IMR-90 (cell line): ENCODE results near the gene GPC6. TPM values are rescaled to one million over a fixed set of nuclear protein-coding genes. Genes with fewer than 3 reads are reported as not detected.
A peak's percentile ranks its signal among the peaks of the same experiment; 100 is the strongest.

ENCODE experiments used
- ATAC-seq: fragments of 200-7000 bp; cut with Tn5 transposase; 2 replicates; pipeline ENCODE4 v1.9.1; 2020; ENCODE audit warnings: low read depth, mild to moderate bottlenecking, moderate library complexity
- BruUV-seq: library from RNA; stranded (reverse); fragments of 400-500 nt; replicated peaks from 2 replicates; lab custom pipeline; 2021; lab: Mats Ljungman, UMichigan
- CTCF ChIA-PET: fragments of 300-600 bp; formaldehyde crosslinking; extraction: SDS; loops from one replicate; lab custom pipeline; 2021; ENCODE audit warnings: antibody characterized with exemption; lab: Yijun Ruan, JAX
- POLR2A ChIA-PET: fragments of 300-600 bp; sonication (Branson Sonifier 250); formaldehyde crosslinking; loops from one replicate; lab custom pipeline; 2022; ENCODE audit warnings: antibody characterized with exemption; ENCODE audit not compliant: unreplicated experiment; lab: Charles Lee
- DNase-seq: peaks from one replicate; pipeline ENCODE4 v3.0.0; 2013
- H2AFZ ChIP-seq: replicated peaks from 2 replicates; pipeline ENCODE3; 2013; ENCODE audit warnings: low read length, mild to moderate bottlenecking; ENCODE audit not compliant: poor library complexity
- H2AK5ac ChIP-seq: 2 replicates; pipeline ENCODE4 v1.6.1; 2013; ENCODE audit warnings: low read depth, low read length, inconsistent platforms
- H2AK9ac ChIP-seq: replicated peaks from 2 replicates; pipeline ENCODE3; 2013; ENCODE audit warnings: mild to moderate bottlenecking, low read depth, low read length, moderate library complexity; ENCODE audit not compliant: poor library complexity
- H2BK120ac ChIP-seq: 2 replicates; pipeline ENCODE4 v1.6.1; 2013; ENCODE audit warnings: low read depth, low read length, inconsistent platforms
- H2BK15ac ChIP-seq: 3 replicates; pipeline ENCODE4 v1.6.1; 2013; ENCODE audit warnings: low read depth, low read length, inconsistent platforms
- H2BK20ac ChIP-seq: 2 replicates; pipeline ENCODE4 v1.6.1; 2013; ENCODE audit warnings: low read depth, mild to moderate bottlenecking, inconsistent platforms, low read length, moderate library complexity
- H2BK5ac ChIP-seq: 2 replicates; pipeline ENCODE4 v1.6.1; 2013; ENCODE audit warnings: mild to moderate bottlenecking, low read depth, low read length, inconsistent platforms; ENCODE audit not compliant: poor library complexity, severe bottlenecking
- H3K14ac ChIP-seq: replicated peaks from 2 replicates; pipeline ENCODE4 v1.6.1; 2013; ENCODE audit warnings: low read depth, low read length, inconsistent platforms
- H3K18ac ChIP-seq: 2 replicates; pipeline ENCODE4 v1.6.1; 2013; ENCODE audit warnings: low read depth, low read length, control low read depth
- H3K23ac ChIP-seq: 2 replicates; pipeline ENCODE4 v1.6.1; 2013; ENCODE audit warnings: low read depth, low read length, inconsistent platforms
- H3K27ac ChIP-seq: 2 replicates; pipeline ENCODE4 v1.5.1; 2013; ENCODE audit warnings: mild to moderate bottlenecking, control low read depth, low read length; ENCODE audit not compliant: insufficient read depth
- H3K27me3 ChIP-seq: 2 replicates; pipeline ENCODE4 v1.6.1; 2013; ENCODE audit warnings: low read length; ENCODE audit not compliant: control insufficient read depth, insufficient read depth
- H3K36me3 ChIP-seq: 2 replicates; pipeline ENCODE4 v1.6.1; 2013; ENCODE audit warnings: low read length, mixed read lengths; ENCODE audit not compliant: control insufficient read depth, insufficient read depth
- H3K4ac ChIP-seq: 2 replicates; pipeline ENCODE4 v1.6.1; 2013; ENCODE audit warnings: low read depth, low read length, inconsistent platforms
- H3K4me1 ChIP-seq: 2 replicates; pipeline ENCODE4 v1.6.1; 2013; ENCODE audit warnings: low read length, mixed read lengths; ENCODE audit not compliant: control insufficient read depth, insufficient read depth
- H3K4me2 ChIP-seq: 2 replicates; pipeline ENCODE4 v1.6.1; 2013; ENCODE audit warnings: low read depth, mild to moderate bottlenecking, control low read depth, low read length, moderate library complexity
- H3K4me3 ChIP-seq: 2 replicates; pipeline ENCODE4 v1.5.1; 2013; ENCODE audit warnings: low read depth, mild to moderate bottlenecking, control low read depth, low read length, moderate library complexity; ENCODE audit not compliant: insufficient read depth
- H3K56ac ChIP-seq: 2 replicates; pipeline ENCODE4 v1.6.1; 2013; ENCODE audit warnings: low read length, inconsistent platforms; ENCODE audit not compliant: insufficient read depth; ENCODE audit errors: extremely low read depth
- H3K79me1 ChIP-seq, 2 experiments: 2 replicates each; pipeline ENCODE4 v1.6.1; 2013; ENCODE audit warnings: low read length in 2 of 2, inconsistent platforms in 1 of 2, low read depth in 1 of 2
- H3K9ac ChIP-seq: 2 replicates; pipeline ENCODE4 v1.6.1; 2013; ENCODE audit warnings: low read depth, low read length, control low read depth
- H3K9me1 ChIP-seq: 2 replicates; pipeline ENCODE4 v1.6.1; 2013; ENCODE audit warnings: low read length, inconsistent platforms; ENCODE audit not compliant: insufficient read depth
- H3K9me3 ChIP-seq: 2 replicates; pipeline ENCODE4 v1.6.1; 2013; ENCODE audit warnings: low read length; ENCODE audit not compliant: control insufficient read depth, insufficient read depth
- H4K20me1 ChIP-seq: 2 replicates; pipeline ENCODE4 v1.6.1; 2013; ENCODE audit warnings: low read length, inconsistent platforms; ENCODE audit not compliant: insufficient read depth
- H4K5ac ChIP-seq: 2 replicates; pipeline ENCODE4 v1.6.1; 2013; ENCODE audit warnings: mild to moderate bottlenecking, low read depth, low read length, control low read depth
- H4K8ac ChIP-seq, 2 experiments: 2 replicates each; pipeline ENCODE4 v1.6.1; 2013; ENCODE audit warnings: low read depth in 2 of 2, low read length in 2 of 2, control low read depth in 1 of 2, inconsistent platforms in 1 of 2
- H4K91ac ChIP-seq: 2 replicates; pipeline ENCODE4 v1.6.1; 2013; ENCODE audit warnings: low read depth, low read length, inconsistent platforms; ENCODE audit not compliant: insufficient read depth
- BHLHE40 ChIP-seq: fragments of 150-350 bp; IDR thresholded peaks from 2 replicates; pipeline ENCODE4 v1.6.1; 2016; ENCODE audit warnings: mild to moderate bottlenecking, low read depth, low read length
- CEBPB ChIP-seq: IDR thresholded peaks from 2 replicates; pipeline ENCODE4 v1.6.1; 2012; ENCODE audit warnings: low read depth, low read length, improper control_type of control experiment
- CHD1 ChIP-seq: IDR thresholded peaks from 2 replicates; pipeline ENCODE4 v1.6.1; 2012; ENCODE audit warnings: low read depth, low read length, improper control_type of control experiment
- ELK1 ChIP-seq: fragments of 150-350 bp; IDR thresholded peaks from 2 replicates; pipeline ENCODE4 v1.6.1; 2016; ENCODE audit warnings: low read depth, mild to moderate bottlenecking, low read length, moderate library complexity, borderline replicate concordance
- FOS ChIP-seq: fragments of 150-350 bp; IDR thresholded peaks from 2 replicates; pipeline ENCODE4 v1.6.1; 2016; ENCODE audit warnings: low read depth, low read length
- MAFK ChIP-seq: IDR thresholded peaks from 2 replicates; pipeline ENCODE4 v1.6.1; 2012; ENCODE audit warnings: low read depth, low read length, improper control_type of control experiment
- MAZ ChIP-seq: IDR thresholded peaks from 2 replicates; pipeline ENCODE4 v1.6.1; 2012; ENCODE audit warnings: low read depth, mild to moderate bottlenecking, low read length, improper control_type of control experiment, moderate library complexity, borderline replicate concordance
- MXI1 ChIP-seq: IDR thresholded peaks from 2 replicates; pipeline ENCODE4 v1.6.1; 2012; ENCODE audit warnings: low read depth, mild to moderate bottlenecking, low read length, moderate library complexity, borderline replicate concordance
- NFE2L2 ChIP-seq: fragments of 150-350 bp; IDR thresholded peaks from 2 replicates; pipeline ENCODE4 v1.6.1; 2016; ENCODE audit warnings: low read depth, mild to moderate bottlenecking, low read length
- POLR2A ChIP-seq: IDR thresholded peaks from 2 replicates; pipeline ENCODE4 v1.6.1; 2012; ENCODE audit warnings: mild to moderate bottlenecking, low read depth, low read length
- RAD21 ChIP-seq: IDR thresholded peaks from 2 replicates; pipeline ENCODE4 v1.6.1; 2012; ENCODE audit warnings: low read length, improper control_type of control experiment
- RCOR1 ChIP-seq: IDR thresholded peaks from 2 replicates; pipeline ENCODE4 v1.6.1; 2012; ENCODE audit warnings: mild to moderate bottlenecking, low read length, improper control_type of control experiment; ENCODE audit not compliant: insufficient replicate concordance
- RFX5 ChIP-seq: IDR thresholded peaks from 2 replicates; pipeline ENCODE4 v1.8.0; 2012; ENCODE audit warnings: low read depth, mild to moderate bottlenecking, low read length, moderate library complexity
- SMC3 ChIP-seq: fragments of 150-350 bp; IDR thresholded peaks from 2 replicates; pipeline ENCODE4 v1.6.1; 2016; ENCODE audit warnings: low read depth, mild to moderate bottlenecking, antibody characterized with exemption, low read length, moderate library complexity
- WGBS, 2 experiments: methylation state at CpG; one replicate each; pipeline versions ENCODE4 v1.1.5 to v1.1.7; 2013; ENCODE audit warnings: missing lambda C conversion rate in 2 of 2; ENCODE audit not compliant: insufficient read length in 1 of 2; ENCODE audit errors: extremely low coverage in 2 of 2; 5-methylcytosine and 5-hydroxymethylcytosine counted together
- dilution Hi-C: fragments of 300-500 bp; cut with HindIII; formaldehyde crosslinking; loops from one replicate; pipeline ENCODE4 v1.14.3; 2018; ENCODE audit warnings: low sequenced_read_pairs; ENCODE audit not compliant: unreplicated experiment
- in situ Hi-C: fragments of 300-500 bp; cut with MboI; formaldehyde crosslinking; loops from 3 replicates; pipeline ENCODE4 v1.14.3; 2019; ENCODE audit warnings: low sequenced_read_pairs, inconsistent platforms, mixed read lengths
- intact Hi-C: fragments of 100-400 bp; cut with micrococcal nuclease; formaldehyde crosslinking; loops from 2 replicates; pipeline ENCODE4 v1.10.0; 2022
- polyA plus RNA-seq, 3 experiments: library from polyadenylated mRNA; depleted of rRNA; stranded (reverse); fragments of >200 nt; gene quantifications; 2 replicates each; pipeline ENCODE4 v1.2.3, GENCODE V29; 2012; ENCODE audit warnings: low replicate concordance in 1 of 3
- total RNA-seq: library from RNA; depleted of rRNA; stranded (reverse); fragments of >200 nt; gene quantifications from 2 replicates; pipeline ENCODE4 v1.2.3, GENCODE V29; 2012
- TF ChIP-seq, protein P1 (sequence below): fragments of 150-350 bp; IDR thresholded peaks from 2 replicates; pipeline ENCODE4 v1.6.1; 2017; ENCODE audit warnings: mild to moderate bottlenecking, antibody characterized with exemption, low read length, low read depth

GPC6 gene
- total and polyA plus RNA-seq, 2 of the 4 experiments (the other 2 are of a cell fraction), result 14.9 to 39.4 TPM

GRCh38 chr13:93861818-93862217 lies 635.2 kb downstream of the GPC6 start (continued):
- peak; percentile 66 for TF ChIP-seq BHLHE40

- in situ Hi-C loops, result loop anchor here (10.0 kb wide), 1 partner anchor 627 kb away; no protein-coding TSS in a partner anchor
- TF ChIP-seq POLR2A (no peak), MAZ (no peak), CHD1 (no peak), CEBPB (peak; percentile 64; the same call in 1 of the 2 replicates), RCOR1 (no peak), NFE2L2 (no peak), RFX5 (no peak), SMC3 (no peak), MXI1 (0 out of 2 replicates have a peak, but pooled peaks have one; percentile 1), FOS (0 out of 2 replicates have a peak, but pooled peaks have one; percentile 5), MAFK (no peak), RAD21 (no peak), ELK1 (no peak), BHLHE40 (no peak)
- TF ChIP-seq, protein P1, sequence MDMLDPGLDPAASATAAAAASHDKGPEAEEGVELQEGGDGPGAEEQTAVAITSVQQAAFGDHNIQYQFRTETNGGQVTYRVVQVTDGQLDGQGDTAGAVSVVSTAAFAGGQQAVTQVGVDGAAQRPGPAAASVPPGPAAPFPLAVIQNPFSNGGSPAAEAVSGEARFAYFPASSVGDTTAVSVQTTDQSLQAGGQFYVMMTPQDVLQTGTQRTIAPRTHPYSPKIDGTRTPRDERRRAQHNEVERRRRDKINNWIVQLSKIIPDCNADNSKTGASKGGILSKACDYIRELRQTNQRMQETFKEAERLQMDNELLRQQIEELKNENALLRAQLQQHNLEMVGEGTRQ, result no peak
Observed at GRCh38 chr13:93862259-93862658, 635.7 kb downstream of the GPC6 start.

More at GRCh38 chr13:93862259-93862658, 635.7 kb downstream of the GPC6 start:
- H2AK9ac ChIP-seq, result no peak overlapping the region
- peak overlapping the region; percentile 70 for H3K4ac ChIP-seq
- ChIA-PET CTCF (no interaction called here), POLR2A (no interaction called here)
- peaks cover 9% of the 10 kb centered on the region; the same call in 1 of the 2 replicates for H3K4me1 ChIP-seq
- peak overlapping the region; percentile 9; the same call in 1 of the 2 replicates for H4K5ac ChIP-seq
- peak overlapping the region; percentile 43; the same call in 1 of the 2 replicates for H3K27ac ChIP-seq
- dilution Hi-C loops, result no loop called here
- H3K4me3 ChIP-seq, result no peak overlapping the region; the same call in 1 of the 2 replicates
- WGBS, 2 experiments, result no CpG with 5 or more reads among the region's 2 CpGs
- DNase-seq (peak; percentile 60), ATAC-seq (peak; percentile 25)
- H3K27me3 ChIP-seq, result no peaks in the 10 kb centered on the region
- H2BK5ac ChIP-seq, result peak overlapping the region; percentile 87
- no peak overlapping the region for H2AK5ac ChIP-seq
- no peaks in the 10 kb centered on the region for H4K20me1 ChIP-seq
- H3K9me3 ChIP-seq, result no peaks in the 10 kb centered on the region
- peak overlapping the region; percentile 14; the same call in 1 of the 2 replicates for H3K23ac ChIP-seq
- H3K9me1 ChIP-seq, result no peaks in the 10 kb centered on the region; the same call in 1 of the 2 replicates
- no peaks in the 10 kb centered on the region for H3K79me1 ChIP-seq
- H3K18ac ChIP-seq, result peak overlapping the region; percentile 63; the same call in 1 of the 2 replicates
- peak overlapping the region; percentile 73 for H3K4me2 ChIP-seq
- H3K9ac ChIP-seq, result no peak overlapping the region
- H2BK20ac ChIP-seq, result peak overlapping the region; percentile 70
- H4K91ac ChIP-seq, result peak overlapping the region; percentile 34; the same call in 1 of the 2 replicates
- no peak overlapping the region for H3K14ac ChIP-seq
- peak overlapping the region in 1 of 2 experiments; percentile 53; a peak in 3 of 4 replicates for H4K8ac ChIP-seq
- H3K36me3 ChIP-seq, result no peaks in the 10 kb centered on the region
- peak overlapping the region; percentile 75 for H2BK120ac ChIP-seq
- BruUV-seq, result no TSS peak
- H2BK15ac ChIP-seq, result peak overlapping the region; percentile 21; the same call in 1 of the 3 replicates
- H3K56ac ChIP-seq, result 0 out of 2 replicates have a peak overlapping the region, but pooled peaks have one; percentile 6
- intact Hi-C loops, result loop anchor here (5.0 kb wide), 1 partner anchor 635 kb away; the partner anchor contains the start of gene GPC6
- no peak overlapping the region for H2AFZ ChIP-seq
